GM12873 (cell line): ENCODE data around the gene SSBP4.

Source experiments
- CTCF ChIP-seq: IDR thresholded peaks from 2 replicates; pipeline ENCODE4 v1.5.1; 2012; ENCODE audit warnings: low read depth, mild to moderate bottlenecking, moderate library complexity, low read length, control low read depth; ENCODE audit not compliant: insufficient read depth; ENCODE audit errors: missing control alignments

Gene SSBP4

GRCh38 chr19:18428787-18429674, 9.8 kb downstream of the SSBP4 start:
- TF ChIP-seq CTCF = no peak

GRCh38 chr19:18429717-18430416, 10.7 kb downstream of the SSBP4 start:
- no peak for TF ChIP-seq CTCF

- TF ChIP-seq CTCF = no peak
Measured at GRCh38 chr19:18430417-18431144, 11.4 kb downstream of the SSBP4 start.

GRCh38 chr19:18431351-18432197, 12.4 kb downstream of the SSBP4 start:
- TF ChIP-seq CTCF = no peak

- TF ChIP-seq CTCF = no peak
Measured at GRCh38 chr19:18432275-18433014, 13.2 kb downstream of the SSBP4 start.

GRCh38 chr19:18433015-18433691, 14.0 kb downstream of the SSBP4 start:
- no peak for TF ChIP-seq CTCF
